ENCODE results near the gene MCRIP2. TPM values are rescaled to one million over a fixed set of nuclear protein-coding genes. Genes with fewer than 3 reads are reported as not detected.

MCRIP2 gene
- total and polyA plus RNA-seq, 9 of the 15 experiments (the other 6 are each of a cell fraction or from before 2014, with no cell fraction given): 0.80 to 120 (median 35.2) TPM

- TF ChIP-seq, protein P1, sequence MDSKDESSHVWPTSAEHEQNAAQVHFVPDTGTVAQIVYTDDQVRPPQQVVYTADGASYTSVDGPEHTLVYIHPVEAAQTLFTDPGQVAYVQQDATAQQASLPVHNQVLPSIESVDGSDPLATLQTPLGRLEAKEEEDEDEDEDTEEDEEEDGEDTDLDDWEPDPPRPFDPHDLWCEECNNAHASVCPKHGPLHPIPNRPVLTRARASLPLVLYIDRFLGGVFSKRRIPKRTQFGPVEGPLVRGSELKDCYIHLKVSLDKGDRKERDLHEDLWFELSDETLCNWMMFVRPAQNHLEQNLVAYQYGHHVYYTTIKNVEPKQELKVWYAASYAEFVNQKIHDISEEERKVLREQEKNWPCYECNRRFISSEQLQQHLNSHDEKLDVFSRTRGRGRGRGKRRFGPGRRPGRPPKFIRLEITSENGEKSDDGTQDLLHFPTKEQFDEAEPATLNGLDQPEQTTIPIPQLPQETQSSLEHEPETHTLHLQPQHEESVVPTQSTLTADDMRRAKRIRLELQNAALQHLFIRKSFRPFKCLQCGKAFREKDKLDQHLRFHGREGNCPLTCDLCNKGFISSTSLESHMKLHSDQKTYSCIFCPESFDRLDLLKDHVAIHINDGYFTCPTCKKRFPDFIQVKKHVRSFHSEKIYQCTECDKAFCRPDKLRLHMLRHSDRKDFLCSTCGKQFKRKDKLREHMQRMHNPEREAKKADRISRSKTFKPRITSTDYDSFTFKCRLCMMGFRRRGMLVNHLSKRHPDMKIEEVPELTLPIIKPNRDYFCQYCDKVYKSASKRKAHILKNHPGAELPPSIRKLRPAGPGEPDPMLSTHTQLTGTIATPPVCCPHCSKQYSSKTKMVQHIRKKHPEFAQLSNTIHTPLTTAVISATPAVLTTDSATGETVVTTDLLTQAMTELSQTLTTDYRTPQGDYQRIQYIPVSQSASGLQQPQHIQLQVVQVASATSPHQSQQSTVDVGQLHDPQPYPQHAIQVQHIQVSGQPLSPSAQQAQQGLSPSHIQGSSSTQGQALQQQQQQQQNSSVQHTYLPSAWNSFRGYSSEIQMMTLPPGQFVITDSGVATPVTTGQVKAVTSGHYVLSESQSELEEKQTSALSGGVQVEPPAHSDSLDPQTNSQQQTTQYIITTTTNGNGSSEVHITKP (IDR thresholded peaks at IDR 0.05; ENCODE audit: partially characterized antibody): no peak
- TF ChIP-seq L3MBTL2 (IDR thresholded peaks at IDR 0.05) (peak; percentile 97), ETS1 (conservative IDR thresholded peaks at IDR 0.05; ENCODE audit: control insufficient read depth, low read depth, low read length) (peak; percentile 61), SREBF2 (CRISPR knock-in tag; IDR thresholded peaks at IDR 0.05) (no peak), FOXK2 (conservative IDR thresholded peaks at IDR 0.05 in 1 of 2, IDR thresholded peaks at IDR 0.05 in 1 of 2; ENCODE audit: low read depth in 2 of 2) (no peak), PURB (CRISPR knock-in tag; IDR thresholded peaks at IDR 0.05; ENCODE audit: low read depth) (no peak), NELFE (IDR thresholded peaks at IDR 0.05; ENCODE audit: insufficient read depth, insufficient read length) (no peak), FOXA3 (CRISPR knock-in tag; conservative IDR thresholded peaks at IDR 0.05 in 1 of 2, IDR thresholded peaks at IDR 0.05 in 1 of 2) (no peak), ZBED1 (IDR thresholded peaks at IDR 0.05) (no peak), TCF3 (CRISPR knock-in tag; IDR thresholded peaks at IDR 0.05) (no peak), CEBPB (tag; IDR thresholded peaks at IDR 0.05) (no peak)
- TF ChIP-seq, protein P2, sequence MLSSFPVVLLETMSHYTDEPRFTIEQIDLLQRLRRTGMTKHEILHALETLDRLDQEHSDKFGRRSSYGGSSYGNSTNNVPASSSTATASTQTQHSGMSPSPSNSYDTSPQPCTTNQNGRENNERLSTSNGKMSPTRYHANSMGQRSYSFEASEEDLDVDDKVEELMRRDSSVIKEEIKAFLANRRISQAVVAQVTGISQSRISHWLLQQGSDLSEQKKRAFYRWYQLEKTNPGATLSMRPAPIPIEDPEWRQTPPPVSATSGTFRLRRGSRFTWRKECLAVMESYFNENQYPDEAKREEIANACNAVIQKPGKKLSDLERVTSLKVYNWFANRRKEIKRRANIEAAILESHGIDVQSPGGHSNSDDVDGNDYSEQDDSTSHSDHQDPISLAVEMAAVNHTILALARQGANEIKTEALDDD (IDR thresholded peaks at IDR 0.05): no peak
- TF ChIP-seq, protein P3, sequence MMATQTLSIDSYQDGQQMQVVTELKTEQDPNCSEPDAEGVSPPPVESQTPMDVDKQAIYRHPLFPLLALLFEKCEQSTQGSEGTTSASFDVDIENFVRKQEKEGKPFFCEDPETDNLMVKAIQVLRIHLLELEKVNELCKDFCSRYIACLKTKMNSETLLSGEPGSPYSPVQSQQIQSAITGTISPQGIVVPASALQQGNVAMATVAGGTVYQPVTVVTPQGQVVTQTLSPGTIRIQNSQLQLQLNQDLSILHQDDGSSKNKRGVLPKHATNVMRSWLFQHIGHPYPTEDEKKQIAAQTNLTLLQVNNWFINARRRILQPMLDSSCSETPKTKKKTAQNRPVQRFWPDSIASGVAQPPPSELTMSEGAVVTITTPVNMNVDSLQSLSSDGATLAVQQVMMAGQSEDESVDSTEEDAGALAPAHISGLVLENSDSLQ (IDR thresholded peaks at IDR 0.05): peak; percentile 54; the same call in 1 of the 2 replicates
- TF ChIP-seq, protein P4, sequence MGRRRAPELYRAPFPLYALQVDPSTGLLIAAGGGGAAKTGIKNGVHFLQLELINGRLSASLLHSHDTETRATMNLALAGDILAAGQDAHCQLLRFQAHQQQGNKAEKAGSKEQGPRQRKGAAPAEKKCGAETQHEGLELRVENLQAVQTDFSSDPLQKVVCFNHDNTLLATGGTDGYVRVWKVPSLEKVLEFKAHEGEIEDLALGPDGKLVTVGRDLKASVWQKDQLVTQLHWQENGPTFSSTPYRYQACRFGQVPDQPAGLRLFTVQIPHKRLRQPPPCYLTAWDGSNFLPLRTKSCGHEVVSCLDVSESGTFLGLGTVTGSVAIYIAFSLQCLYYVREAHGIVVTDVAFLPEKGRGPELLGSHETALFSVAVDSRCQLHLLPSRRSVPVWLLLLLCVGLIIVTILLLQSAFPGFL (CRISPR knock-in tag; IDR thresholded peaks at IDR 0.05): no peak
- TF ChIP-seq, protein P5, sequence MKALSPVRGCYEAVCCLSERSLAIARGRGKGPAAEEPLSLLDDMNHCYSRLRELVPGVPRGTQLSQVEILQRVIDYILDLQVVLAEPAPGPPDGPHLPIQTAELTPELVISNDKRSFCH (CRISPR knock-in tag; IDR thresholded peaks at IDR 0.05): no peak
- TF ChIP-seq, protein P5 (tag; IDR thresholded peaks at IDR 0.05): peak; percentile 61; the same call in 1 of the 2 replicates
- TF ChIP-seq, protein P6, sequence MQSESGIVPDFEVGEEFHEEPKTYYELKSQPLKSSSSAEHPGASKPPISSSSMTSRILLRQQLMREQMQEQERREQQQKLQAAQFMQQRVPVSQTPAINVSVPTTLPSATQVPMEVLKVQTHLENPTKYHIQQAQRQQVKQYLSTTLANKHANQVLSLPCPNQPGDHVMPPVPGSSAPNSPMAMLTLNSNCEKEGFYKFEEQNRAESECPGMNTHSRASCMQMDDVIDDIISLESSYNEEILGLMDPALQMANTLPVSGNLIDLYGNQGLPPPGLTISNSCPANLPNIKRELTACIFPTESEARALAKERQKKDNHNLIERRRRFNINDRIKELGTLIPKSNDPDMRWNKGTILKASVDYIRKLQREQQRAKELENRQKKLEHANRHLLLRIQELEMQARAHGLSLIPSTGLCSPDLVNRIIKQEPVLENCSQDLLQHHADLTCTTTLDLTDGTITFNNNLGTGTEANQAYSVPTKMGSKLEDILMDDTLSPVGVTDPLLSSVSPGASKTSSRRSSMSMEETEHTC (IDR thresholded peaks at IDR 0.05): no peak
Observed at GRCh38 chr16:684071-684794, 42.6 kb downstream of the MCRIP2 start, which contains the start of gene JMJD8 (continued).
